KMS-11 (cell line): ENCODE results near the gene SLC16A1.
"Not testable (repeated sequence)": the region's sequence is repeated elsewhere in the genome, so short reads cannot be mapped to it uniquely, and the experiment has no call there.

Source experiments
- H2AFZ ChIP-seq: fragments of 200-600 bp; sonication (generic); 2 replicates; pipeline ENCODE4 v1.6.1; 2016; ENCODE audit warnings: antibody characterized with exemption, mixed run types, low read depth
- H3K27ac ChIP-seq: fragments of 200-600 bp; sonication (generic); 2 replicates; pipeline ENCODE4 v1.6.1; 2016; ENCODE audit warnings: mild to moderate bottlenecking, mixed run types
- H3K27me3 ChIP-seq: fragments of 200-600 bp; sonication (generic); 2 replicates; pipeline ENCODE4 v1.6.1; 2017; ENCODE audit warnings: mild to moderate bottlenecking, low read depth, mixed run types, moderate library complexity; ENCODE audit not compliant: insufficient read depth
- H3K36me3 ChIP-seq: fragments of 200-600 bp; sonication (generic); 2 replicates; pipeline ENCODE4 v1.6.1; 2017; ENCODE audit warnings: mild to moderate bottlenecking, mixed run types; ENCODE audit not compliant: insufficient read depth
- H3K4me1 ChIP-seq: fragments of 200-600 bp; sonication (generic); 2 replicates; pipeline ENCODE4 v1.6.1; 2016; ENCODE audit warnings: mild to moderate bottlenecking, low read depth, mixed run types; ENCODE audit not compliant: poor library complexity, severe bottlenecking
- H3K4me2 ChIP-seq: fragments of 200-600 bp; sonication (generic); 2 replicates; pipeline ENCODE4 v1.7.0; 2016; ENCODE audit warnings: mild to moderate bottlenecking, mixed run types
- H3K4me3 ChIP-seq: fragments of 200-600 bp; sonication (generic); IDR thresholded peaks from 2 replicates; pipeline ENCODE4 v1.6.1; 2017; ENCODE audit warnings: low read depth, low read length, mixed read lengths; ENCODE audit not compliant: insufficient read depth
- H3K79me2 ChIP-seq: fragments of 200-600 bp; sonication (generic); 2 replicates; pipeline ENCODE4 v1.6.1; 2016; ENCODE audit warnings: low read depth, mixed run types; ENCODE audit not compliant: insufficient read depth
- H3K9ac ChIP-seq: fragments of 200-600 bp; sonication (generic); 2 replicates; pipeline ENCODE4 v1.6.1; 2016; ENCODE audit warnings: mild to moderate bottlenecking, mixed run types
- H4K20me1 ChIP-seq: fragments of 200-600 bp; sonication (generic); 2 replicates; pipeline ENCODE4 v1.6.1; 2016; ENCODE audit warnings: mild to moderate bottlenecking, mixed run types; ENCODE audit not compliant: insufficient read depth
- TF ChIP-seq, protein P1 (sequence below): fragments of 200-600 bp; sonication (generic); conservative IDR thresholded peaks from 2 replicates; pipeline ENCODE4 v1.6.1; 2017; ENCODE audit warnings: low read depth, mild to moderate bottlenecking, antibody characterized with exemption, low read length, moderate library complexity, mixed read lengths

Gene SLC16A1

DNA sequence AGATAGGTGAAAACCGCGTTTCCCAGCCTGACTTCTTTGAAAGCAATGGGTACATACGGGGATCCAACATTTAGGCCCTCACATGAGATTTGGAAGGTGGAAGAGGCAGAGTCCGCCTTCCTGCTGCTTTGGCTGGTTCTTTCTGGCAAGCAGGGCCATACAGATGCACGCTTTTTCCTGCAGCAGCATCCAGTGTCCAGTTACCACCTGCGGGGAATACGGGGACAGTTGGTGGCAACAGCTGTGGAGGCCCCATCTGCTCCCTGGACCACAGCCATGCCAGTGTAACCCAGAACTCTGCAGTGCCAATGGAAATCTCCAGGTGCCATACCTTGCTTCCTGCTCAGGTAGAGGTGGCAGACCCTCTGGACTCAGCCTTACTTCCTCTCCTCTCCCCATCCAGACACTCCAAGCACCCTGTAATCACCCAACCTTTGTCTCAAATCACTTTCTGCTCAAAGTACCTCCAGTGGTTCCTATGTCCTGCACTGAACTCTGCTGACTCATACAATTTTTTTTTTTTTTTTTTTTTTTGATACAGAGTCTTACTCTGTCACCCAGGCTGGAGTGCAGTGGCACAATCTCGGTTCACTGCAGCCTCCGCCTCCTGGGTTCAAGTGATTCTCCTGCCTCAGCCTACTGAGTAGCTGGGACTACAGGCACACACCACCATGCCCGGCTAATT is 68.3 kb downstream of the SLC16A1 start:
- H3K4me2 ChIP-seq: no peak overlapping the region
- H3K27ac ChIP-seq: no peak overlapping the region
- H2AFZ ChIP-seq: no peak overlapping the region
- no peaks in the 10 kb centered on the region for H3K79me2 ChIP-seq
- H3K27me3 ChIP-seq: no peaks in the 10 kb centered on the region
- H3K4me1 ChIP-seq: no peaks in the 10 kb centered on the region
- no peak overlapping the region for H3K4me3 ChIP-seq
- H4K20me1 ChIP-seq: no peaks in the 10 kb centered on the region
- TF ChIP-seq, protein P1, sequence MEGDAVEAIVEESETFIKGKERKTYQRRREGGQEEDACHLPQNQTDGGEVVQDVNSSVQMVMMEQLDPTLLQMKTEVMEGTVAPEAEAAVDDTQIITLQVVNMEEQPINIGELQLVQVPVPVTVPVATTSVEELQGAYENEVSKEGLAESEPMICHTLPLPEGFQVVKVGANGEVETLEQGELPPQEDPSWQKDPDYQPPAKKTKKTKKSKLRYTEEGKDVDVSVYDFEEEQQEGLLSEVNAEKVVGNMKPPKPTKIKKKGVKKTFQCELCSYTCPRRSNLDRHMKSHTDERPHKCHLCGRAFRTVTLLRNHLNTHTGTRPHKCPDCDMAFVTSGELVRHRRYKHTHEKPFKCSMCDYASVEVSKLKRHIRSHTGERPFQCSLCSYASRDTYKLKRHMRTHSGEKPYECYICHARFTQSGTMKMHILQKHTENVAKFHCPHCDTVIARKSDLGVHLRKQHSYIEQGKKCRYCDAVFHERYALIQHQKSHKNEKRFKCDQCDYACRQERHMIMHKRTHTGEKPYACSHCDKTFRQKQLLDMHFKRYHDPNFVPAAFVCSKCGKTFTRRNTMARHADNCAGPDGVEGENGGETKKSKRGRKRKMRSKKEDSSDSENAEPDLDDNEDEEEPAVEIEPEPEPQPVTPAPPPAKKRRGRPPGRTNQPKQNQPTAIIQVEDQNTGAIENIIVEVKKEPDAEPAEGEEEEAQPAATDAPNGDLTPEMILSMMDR: no peak
- H3K36me3 ChIP-seq: no peaks in the 10 kb centered on the region
- no peak overlapping the region for H3K9ac ChIP-seq

DNA sequence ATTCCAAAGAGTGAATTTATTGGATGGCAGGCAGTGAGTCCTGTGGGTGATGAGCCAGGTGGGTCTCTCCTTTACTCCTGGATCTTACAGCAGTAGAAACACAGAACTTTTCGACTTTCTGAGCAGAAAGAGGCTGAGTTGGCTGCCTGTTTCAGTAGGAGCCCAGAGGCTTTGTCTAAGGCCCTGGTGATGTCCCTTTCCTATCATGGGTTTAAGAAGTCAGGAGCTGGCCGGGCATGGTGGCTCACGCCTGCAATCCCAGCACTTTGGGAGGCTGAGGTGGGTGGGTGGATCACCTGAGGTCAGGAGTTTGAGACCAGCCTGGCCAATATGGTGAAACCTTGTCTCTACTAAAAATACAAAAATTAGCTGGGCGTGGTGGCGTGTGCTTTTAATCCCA is 71.0 kb downstream of the SLC16A1 start:
- not testable (repeated sequence) for H3K27me3 ChIP-seq, H3K9ac ChIP-seq, H3K4me3 ChIP-seq, H2AFZ ChIP-seq, H3K79me2 ChIP-seq, H3K27ac ChIP-seq, H3K36me3 ChIP-seq, H3K4me1 ChIP-seq, H3K4me2 ChIP-seq, H4K20me1 ChIP-seq

DNA sequence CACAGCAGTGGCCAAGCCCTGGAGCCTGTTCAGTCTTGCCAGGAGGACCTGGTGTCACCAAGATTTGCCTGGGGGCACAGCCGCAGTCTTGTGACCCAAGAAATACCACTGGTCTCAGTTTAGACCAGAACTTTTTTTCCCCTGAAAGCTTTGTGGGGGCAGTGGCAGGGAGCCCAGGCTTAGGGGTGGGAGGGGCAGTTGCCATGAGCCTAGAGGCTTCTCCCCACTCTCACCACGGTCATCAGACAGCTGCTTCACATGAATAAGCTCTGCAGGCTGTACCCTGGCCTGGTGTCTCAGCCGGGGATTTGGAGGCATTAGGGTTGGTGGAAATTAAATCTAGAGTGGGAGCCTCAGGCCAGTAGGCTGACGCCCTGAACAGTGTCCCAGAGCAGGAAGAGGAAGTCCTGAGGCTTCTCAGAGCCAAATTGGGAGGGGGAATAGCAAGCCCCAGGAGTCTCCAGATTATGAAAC is 73.7 kb downstream of the SLC16A1 start:
- Histone ChIP-seq H4K20me1 (no peaks in the 10 kb centered on the region), H3K4me3 (no peak overlapping the region), H3K9ac (no peak overlapping the region), H3K27ac (no peak overlapping the region), H3K4me2 (no peak overlapping the region), H3K79me2 (no peaks in the 10 kb centered on the region), H3K36me3 (no peaks in the 10 kb centered on the region), H3K4me1 (no peaks in the 10 kb centered on the region), H2AFZ (no peak overlapping the region), H3K27me3 (no peaks in the 10 kb centered on the region)
- TF ChIP-seq, protein P1: no peak

DNA sequence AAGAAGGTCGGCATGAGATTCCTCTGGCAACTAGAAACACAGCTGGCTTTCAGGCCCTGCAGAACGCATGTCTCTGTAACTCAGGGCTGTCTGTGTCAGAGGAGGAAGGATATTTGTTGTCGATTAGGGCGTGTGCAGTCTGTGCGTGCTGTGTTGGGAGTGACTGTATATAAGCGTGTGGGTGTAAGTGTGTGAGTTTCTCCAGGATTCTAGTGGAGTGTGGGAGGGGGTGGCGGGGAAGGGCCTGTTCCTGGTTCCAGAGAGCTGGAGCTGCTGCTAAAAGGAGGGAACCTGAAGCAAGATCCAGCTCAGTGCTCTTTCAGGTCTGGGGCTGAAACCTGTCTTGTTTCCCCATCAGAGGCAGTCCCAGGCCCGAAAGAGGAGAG is 74.3 kb downstream of the SLC16A1 start:
- TF ChIP-seq, protein P1: no peak
- Histone ChIP-seq H3K27me3 (no peaks in the 10 kb centered on the region), H3K4me3 (no peak overlapping the region), H3K79me2 (no peaks in the 10 kb centered on the region), H3K36me3 (no peaks in the 10 kb centered on the region), H4K20me1 (no peaks in the 10 kb centered on the region), H2AFZ (no peak overlapping the region), H3K4me2 (no peak overlapping the region), H3K27ac (no peak overlapping the region), H3K4me1 (no peaks in the 10 kb centered on the region), H3K9ac (no peak overlapping the region)

DNA sequence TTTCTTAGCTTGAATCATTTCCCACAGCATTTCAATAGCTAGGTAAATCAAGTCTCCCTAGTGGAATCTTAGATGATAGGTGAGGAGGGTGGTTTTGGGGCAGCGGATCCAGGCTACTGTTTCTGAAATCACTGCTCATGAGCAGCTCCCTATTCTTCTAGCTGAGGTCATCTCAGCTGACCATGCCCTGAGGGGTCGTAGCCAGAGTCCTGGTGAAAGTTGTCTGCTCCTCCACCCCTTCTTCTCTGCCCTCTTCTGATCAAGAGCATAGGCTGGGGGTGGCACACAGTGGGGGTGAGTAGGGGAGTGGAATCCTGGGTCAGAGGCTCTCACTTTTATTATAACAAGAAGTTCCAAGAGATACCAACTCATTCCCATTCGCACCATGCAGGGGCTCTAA is 76.2 kb downstream of the SLC16A1 start:
- H3K36me3 ChIP-seq: no peaks in the 10 kb centered on the region
- H3K4me1 ChIP-seq: no peaks in the 10 kb centered on the region
- H2AFZ ChIP-seq: no peak overlapping the region
- H3K79me2 ChIP-seq: no peaks in the 10 kb centered on the region
- no peaks in the 10 kb centered on the region for H4K20me1 ChIP-seq
- no peak overlapping the region for H3K9ac ChIP-seq
- H3K4me3 ChIP-seq: no peak overlapping the region
- H3K27ac ChIP-seq: no peak overlapping the region
- H3K4me2 ChIP-seq: no peak overlapping the region
- TF ChIP-seq, protein P1: no peak
- no peaks in the 10 kb centered on the region for H3K27me3 ChIP-seq
